SK-N-SH (cell line): ENCODE data around the gene DUSP23. TPM values are rescaled to one million over a fixed set of nuclear protein-coding genes. Genes with fewer than 3 reads are reported as not detected.

Experiments used
- ELF1 ChIP-seq: IDR thresholded peaks from 2 replicates; pipeline ENCODE4 v1.4.0; 2012
- PBX3 ChIP-seq: IDR thresholded peaks from 2 replicates; pipeline ENCODE4; 2012
- TEAD4 ChIP-seq: IDR thresholded peaks from 2 replicates; pipeline ENCODE4 v1.4.0; 2012; ENCODE audit warnings: mild to moderate bottlenecking, borderline replicate concordance; ENCODE audit not compliant: insufficient read depth
- USF2 ChIP-seq: fragments of 150-350 bp; IDR thresholded peaks from 2 replicates; pipeline ENCODE4 v1.6.1; 2017; ENCODE audit warnings: antibody characterized with exemption, low read length, low read depth, borderline replicate concordance
- YY1 ChIP-seq: IDR thresholded peaks from 2 replicates; pipeline ENCODE4 v1.4.0; 2012; ENCODE audit warnings: low read depth, mild to moderate bottlenecking
- polyA plus RNA-seq, 3 experiments: library from polyadenylated mRNA; depleted of rRNA; stranded (reverse); fragments of >200 nt; gene quantifications; 2 replicates each; pipeline ENCODE4 v1.2.3, GENCODE V29; 2012
- TF ChIP-seq, protein P1 (sequence below): IDR thresholded peaks from 2 replicates; pipeline ENCODE4 v1.4.0; 2012; ENCODE audit warnings: low read depth, borderline replicate concordance

Gene DUSP23
- polyA plus RNA-seq, 1 of the 3 experiments (the other 2 are of a cell fraction) = 41.2 TPM

GRCh38 chr1:159831412-159832141, 50.8 kb downstream of the DUSP23 start (continued):
- TF ChIP-seq, protein P1, sequence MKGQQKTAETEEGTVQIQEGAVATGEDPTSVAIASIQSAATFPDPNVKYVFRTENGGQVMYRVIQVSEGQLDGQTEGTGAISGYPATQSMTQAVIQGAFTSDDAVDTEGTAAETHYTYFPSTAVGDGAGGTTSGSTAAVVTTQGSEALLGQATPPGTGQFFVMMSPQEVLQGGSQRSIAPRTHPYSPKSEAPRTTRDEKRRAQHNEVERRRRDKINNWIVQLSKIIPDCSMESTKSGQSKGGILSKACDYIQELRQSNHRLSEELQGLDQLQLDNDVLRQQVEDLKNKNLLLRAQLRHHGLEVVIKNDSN = no peak
- no peak for TF ChIP-seq ELF1
- TF ChIP-seq TEAD4 = no peak
- no peak for TF ChIP-seq USF2
- no peak for TF ChIP-seq PBX3
- no peak for TF ChIP-seq YY1

Other genes starting within 250 kb of the DUSP23 start
- not detected in 2 replicates for gene OR10J5, start 245.0 kb upstream of the DUSP23 start, polyA plus RNA-seq (2012; rRNA removed)
- not detected in 2 replicates for gene APCS, start 193.1 kb upstream of the DUSP23 start, polyA plus RNA-seq (2012; rRNA removed)
- gene CRP, start 66.4 kb upstream of the DUSP23 start, polyA plus RNA-seq (2012; rRNA removed) = not detected in 2 replicates
- not detected in 2 replicates for gene FCRL6, start 21.4 kb downstream of the DUSP23 start, polyA plus RNA-seq (2012; rRNA removed)
- not detected in 2 replicates for gene SLAMF8, start 45.9 kb downstream of the DUSP23 start, polyA plus RNA-seq (2012; rRNA removed)
- gene VSIG8, start 81.7 kb downstream of the DUSP23 start, polyA plus RNA-seq (2012; rRNA removed) = not detected in 2 replicates
- gene CFAP45, start 119.2 kb downstream of the DUSP23 start, polyA plus RNA-seq (2012; rRNA removed) = 0.57 and 0.74 TPM in 2 replicates
- 625 and 646 TPM in 2 replicates for gene TAGLN2, start 144.5 kb downstream of the DUSP23 start, polyA plus RNA-seq (2012; rRNA removed)
- 0.86 and 2.4 TPM in 2 replicates for gene IGSF9, start 164.7 kb downstream of the DUSP23 start, polyA plus RNA-seq (2012; rRNA removed)
- gene SLAMF9, start 173.3 kb downstream of the DUSP23 start, polyA plus RNA-seq (2012; rRNA removed) = 0.12 and 0.19 TPM in 2 replicates